ENCODE data around the gene MTG1.
"Not testable (repeated sequence)": the region's sequence is repeated elsewhere in the genome, so short reads cannot be mapped to it uniquely, and the experiment has no call there.

Gene MTG1

DNA sequence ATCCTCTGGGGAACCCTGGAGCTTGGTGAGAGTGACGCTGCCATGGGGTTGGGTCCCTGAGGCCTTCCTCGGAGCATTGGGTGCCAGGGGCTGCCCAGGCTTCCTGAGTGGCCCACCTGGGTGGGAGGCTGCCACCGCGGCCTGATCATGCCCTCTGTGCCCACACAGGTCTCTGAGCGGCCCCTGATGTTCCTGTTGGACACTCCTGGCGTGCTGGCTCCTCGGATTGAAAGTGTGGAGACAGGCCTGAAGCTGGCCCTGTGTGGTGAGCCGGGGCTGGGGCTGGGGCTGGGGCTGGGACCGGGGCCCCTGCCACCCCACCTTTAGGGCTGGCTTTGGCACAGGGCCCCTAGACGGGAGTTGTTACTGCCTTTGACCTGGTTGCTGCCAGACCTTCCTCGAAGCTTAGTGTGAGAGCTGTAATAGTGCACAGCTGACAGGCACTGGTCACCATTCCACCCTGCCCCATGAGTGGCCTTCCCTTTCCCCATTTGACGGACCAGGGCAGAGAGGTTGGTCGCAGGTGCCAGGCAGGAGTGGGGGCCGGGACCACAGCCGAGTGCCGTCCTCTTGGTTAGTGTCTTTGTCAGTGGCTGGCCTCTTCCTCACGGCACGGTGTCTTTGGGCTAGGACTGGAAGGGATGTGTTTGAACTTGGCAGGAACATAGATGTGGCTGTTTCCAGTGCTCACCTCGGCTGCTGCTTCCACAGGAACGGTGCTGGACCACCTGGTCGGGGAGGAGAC is 8.2 kb downstream of the MTG1 start:
- no peak for DNase-seq

DNA sequence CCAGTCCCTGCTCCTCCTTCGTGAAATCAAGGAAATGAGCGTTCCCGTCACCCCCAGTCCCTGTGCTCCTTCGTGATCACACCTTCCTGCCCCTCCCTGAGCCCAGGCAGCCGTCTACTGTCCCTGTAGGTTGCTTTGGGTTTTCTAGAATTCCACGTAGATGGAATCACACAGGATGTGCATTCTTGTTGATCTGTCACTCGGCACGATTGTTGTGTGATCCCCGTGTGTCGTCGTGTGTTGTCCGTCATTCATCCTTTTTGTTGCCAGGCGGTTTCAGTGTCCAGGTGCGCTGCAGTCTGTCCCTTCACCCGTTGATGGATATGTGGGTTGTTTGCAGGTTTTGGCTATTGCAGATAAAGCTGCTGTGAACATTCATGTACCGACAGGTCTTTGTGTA is 9.4 kb downstream of the MTG1 start:
- DNase-seq: no peak

DNA sequence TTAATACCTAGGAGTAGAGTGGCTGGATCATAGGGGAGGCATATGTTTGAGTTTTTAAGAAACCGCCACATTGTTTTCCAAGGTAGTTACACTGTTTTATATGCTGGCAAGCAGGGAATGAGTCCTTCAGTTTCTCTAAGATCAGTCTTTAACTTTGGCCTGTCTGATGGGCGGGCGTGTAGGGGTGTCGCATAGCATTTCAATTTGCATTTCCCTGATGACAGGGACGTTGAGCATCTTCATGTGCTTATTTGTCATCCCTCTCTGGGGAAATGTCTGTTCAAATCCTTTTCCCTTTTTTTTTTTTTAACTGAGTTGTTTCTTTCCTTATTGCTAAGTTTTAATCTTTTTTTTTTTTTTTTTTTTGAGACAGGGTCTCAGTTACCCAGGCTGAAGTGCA is 9.8 kb downstream of the MTG1 start:
- no peak for DNase-seq

DNA sequence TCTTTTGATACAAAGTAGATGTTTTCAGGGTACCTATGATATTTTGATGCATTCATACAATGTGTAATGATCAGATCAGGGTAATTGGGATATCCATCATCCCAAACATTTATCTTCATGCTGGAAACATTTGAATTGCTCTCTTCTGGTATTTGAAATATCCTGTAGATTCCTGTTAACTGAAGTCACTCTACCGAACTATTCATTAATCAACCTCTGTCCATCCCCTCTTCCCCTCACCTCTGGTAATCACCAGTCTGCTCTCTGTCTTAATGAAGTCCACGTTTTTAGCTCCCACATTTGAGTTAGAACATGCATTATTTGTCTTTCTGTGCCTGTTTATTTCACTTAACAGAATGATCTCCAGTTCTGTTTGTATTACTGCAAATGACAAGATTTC is 11.3 kb downstream of the MTG1 start:
- no peak for DNase-seq

DNA sequence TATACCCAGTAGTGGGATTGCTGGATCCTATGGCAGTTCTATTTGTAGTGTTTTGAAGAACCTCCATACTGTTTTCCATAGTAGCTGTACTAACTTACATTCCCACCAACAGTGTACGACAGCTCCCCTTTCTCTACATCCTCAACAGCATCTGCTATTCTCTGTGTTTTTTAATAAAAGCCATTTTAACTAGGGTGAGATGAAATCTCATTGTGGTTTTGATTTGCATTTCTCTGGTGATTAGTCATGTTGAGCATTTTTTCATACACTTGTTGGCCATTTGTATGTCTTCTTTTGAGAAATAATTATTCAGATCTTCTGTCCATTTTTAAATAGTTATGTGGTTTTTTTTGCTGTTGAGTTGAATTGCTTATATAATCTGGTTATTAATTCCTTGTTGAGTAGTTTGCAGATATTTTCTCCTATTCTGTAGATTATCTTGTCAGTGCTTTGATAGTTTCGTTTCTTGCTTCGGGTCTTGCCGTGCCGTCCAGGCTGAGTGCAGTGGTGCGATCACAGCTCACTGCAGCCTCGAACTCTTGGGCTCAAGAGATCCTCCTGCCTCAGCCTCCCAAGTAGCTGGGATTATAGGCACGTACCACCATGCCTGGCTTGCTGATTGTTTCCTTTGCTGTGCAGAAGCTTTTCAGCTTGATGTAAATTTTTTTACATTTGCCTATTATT is 12.0 kb downstream of the MTG1 start:
- DNase-seq: no peak

DNA sequence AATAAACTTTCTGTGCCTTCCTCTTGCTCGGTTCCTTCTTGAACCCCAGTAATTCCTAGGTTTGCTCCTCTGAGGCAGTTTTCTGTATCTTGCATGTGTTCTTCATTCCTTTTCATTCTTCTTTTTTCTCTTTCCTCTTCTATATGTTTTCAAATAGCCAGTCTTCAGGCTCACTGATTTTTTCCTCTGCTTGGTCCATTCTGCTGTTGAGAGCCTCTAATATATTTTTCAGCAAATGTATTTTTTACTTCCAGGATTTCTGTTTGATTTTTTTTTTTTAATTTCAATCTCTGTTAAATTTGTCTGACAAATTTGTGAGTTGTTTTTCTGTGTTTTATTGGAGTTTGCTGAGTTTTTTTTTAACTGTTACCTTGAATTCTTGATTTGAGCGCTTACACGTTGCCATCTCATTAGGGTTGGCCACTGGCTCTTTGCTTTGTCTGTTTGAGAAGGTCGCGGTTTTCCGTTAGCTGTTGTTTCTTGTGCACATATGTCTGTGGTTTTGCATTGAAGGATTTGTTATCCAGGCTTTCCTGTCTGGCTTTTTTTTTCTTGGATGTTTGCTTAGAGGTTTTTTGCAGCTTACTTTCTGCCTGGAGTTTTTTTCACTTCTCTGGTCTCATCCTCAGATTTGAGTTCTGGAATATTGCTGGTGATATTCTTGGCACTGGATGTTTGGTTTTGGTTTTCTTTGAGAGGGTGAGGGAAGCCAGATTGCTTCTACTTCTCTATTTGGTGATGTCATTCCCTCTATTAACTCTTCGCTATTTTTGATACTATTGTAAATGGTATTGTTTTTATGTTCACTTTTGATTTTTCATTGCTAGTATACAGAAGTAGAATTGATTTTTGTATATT is 17.8 kb downstream of the MTG1 start:
- no peak for DNase-seq

DNA sequence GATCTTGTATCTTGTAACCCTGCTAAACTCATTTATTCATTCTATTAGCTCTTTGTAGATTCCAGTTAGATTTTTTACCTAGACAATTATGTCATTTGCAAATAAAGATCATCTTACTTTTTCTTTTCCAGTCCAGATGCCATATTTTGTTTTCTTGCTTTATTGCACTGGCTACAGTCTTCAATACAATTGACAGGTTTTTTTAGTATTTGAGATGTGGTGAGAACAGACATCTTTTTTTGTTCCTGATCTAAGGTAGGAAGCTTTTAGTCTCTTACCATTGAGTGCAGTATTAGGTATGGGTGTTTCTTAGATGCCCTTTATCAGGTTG is 18.4 kb downstream of the MTG1 start:
- DNase-seq: no peak

DNA sequence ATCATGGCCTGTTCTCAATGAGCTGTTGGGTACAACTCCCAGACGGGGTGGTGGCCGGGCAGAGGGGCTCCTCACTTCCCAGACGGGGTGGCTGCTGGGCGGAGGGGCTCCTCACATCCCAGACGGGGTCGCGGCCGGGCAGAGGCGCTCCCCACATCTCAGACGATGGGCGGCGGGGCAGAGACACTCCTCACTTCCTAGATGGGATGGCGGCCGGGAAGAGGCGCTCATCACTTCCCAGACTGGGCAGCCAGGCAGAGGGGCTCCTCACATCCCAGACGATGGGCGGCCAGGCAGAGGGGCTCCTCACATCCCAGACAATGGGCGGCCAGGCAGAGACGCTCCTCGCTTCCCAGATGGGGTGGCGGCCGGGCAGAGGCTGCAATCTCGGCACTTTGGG is 20.4 kb downstream of the MTG1 start:
- not testable (repeated sequence) for DNase-seq

DNA sequence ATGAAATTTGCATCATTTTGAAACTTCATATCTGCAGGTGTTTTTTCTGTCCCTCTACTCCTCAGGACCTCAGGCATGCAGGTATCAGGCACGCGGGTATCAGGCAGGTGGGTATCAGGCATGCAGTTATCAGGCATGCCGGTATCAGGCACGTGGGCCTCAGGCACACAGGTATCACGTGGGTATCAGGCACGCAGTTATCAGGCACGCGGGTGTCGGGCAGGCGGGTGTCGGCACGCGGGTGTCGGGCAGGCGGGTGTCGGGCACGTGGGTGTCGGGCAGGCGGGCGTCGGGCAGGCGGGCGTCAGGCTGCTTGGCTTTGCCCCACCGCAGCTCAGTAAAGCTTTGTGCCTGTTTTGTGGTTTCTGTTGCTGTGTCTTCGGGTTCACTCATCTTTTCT is 21.8 kb downstream of the MTG1 start:
- no peak for DNase-seq

DNA sequence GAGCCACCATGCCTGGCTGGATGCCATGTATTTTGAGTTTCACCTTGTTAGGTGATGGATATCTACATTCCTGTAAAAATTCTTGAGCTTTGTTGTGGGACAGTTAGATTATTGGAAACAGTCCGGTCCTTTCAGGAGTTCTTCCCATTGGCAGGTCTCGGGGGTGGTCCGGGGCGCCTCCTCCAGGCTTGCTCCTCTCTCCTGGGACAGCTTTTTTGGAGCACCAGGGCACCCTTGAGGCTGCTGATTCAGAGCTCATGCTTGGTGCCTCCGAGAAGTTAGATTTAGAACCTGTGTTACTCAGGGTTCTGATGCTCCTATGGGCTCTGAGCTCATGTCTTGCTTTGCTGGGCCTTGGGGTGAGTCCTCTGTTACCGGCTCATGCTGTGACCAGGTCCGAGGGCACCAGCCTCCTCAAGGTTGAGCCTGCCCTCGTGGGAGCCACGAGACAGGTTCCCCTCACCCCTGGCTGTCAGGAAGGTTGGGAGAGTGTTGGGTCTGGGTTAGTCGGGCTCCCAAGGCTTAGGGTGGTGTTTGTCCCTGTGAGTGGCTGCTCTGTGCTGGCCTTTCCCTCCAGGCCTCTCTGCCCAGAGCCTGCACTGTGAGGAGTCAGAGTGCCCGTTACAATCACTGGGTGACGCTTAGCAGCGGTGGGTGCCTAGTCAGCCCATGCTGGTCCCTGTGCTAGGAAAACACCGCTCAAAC is 24.5 kb downstream of the MTG1 start:
- no peak for DNase-seq

DNA sequence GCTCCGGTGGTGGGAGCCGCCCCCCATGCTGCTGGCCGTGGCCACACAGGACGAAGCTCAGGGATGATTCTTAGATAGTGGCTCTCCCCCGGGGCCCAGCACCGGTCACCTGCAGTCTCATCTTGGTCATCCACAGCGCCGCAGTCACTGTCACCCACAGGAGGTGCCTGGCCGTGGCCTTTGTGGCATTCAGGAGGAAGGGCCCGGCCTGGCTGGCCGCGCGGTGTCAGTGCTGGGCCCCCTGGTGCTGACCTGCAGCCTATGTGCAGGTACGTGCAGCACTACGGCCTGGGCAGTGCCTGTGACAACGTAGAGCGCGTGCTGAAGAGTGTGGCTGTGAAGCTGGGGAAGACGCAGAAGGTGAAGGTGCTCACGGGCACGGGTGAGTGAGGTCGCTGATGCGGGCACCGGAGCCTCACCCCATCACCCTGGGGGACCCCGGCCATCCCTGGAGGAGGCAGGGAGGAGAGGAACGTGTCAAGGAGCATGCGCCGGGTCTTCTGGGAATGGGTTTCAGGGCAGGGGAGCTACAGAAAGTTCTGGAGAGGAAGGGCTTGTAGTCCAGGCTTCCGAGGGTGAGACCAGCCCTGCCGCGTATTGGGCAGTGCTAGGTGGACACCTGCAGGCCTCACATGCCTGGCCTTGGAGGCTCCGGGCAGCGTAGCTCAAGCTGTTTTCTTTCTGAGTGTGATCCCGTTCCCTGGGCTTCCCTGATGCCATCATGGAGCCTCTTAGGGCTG is 25.4 kb downstream of the MTG1 start:
- no peak for DNase-seq

DNA sequence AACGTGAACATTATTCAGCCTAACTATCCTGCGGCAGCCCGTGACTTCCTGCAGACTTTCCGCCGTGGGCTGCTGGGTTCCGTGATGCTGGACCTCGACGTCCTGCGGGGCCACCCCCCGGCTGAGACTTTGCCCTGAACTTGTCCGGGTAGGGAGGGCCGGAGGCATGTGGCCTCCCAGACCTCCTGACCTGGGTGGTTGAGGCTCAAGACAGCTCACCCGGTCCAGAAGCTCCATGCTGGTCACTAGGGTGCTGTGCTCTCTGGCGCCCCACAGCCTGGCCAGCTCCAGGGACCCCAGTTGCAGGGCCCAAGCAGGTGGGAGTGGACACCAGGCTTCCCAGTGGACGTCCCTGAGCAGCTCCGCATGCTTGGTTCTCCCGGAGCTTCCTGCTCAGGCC is 26.1 kb downstream of the MTG1 start:
- DNase-seq: no peak

DNA sequence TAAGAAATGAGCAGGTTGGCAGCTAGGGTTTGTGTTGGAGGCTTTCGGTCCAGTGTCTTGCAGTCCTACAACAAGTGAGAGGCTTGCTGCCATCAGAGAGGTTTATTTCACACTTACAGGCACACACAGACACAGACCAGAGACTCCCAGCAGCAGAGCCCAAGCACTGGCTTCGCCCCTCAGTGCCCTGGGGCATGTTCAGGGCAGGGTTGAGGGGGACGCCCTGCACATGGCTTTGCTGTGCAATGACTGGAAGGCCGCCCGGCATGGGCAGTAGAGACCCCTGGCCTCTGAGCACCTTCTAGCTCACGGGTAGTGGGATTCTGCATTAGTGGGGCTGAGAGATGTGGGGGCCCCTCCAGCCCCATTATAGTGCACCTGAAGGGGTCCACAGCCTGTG is 26.6 kb downstream of the MTG1 start:
- DNase-seq: no peak

DNA sequence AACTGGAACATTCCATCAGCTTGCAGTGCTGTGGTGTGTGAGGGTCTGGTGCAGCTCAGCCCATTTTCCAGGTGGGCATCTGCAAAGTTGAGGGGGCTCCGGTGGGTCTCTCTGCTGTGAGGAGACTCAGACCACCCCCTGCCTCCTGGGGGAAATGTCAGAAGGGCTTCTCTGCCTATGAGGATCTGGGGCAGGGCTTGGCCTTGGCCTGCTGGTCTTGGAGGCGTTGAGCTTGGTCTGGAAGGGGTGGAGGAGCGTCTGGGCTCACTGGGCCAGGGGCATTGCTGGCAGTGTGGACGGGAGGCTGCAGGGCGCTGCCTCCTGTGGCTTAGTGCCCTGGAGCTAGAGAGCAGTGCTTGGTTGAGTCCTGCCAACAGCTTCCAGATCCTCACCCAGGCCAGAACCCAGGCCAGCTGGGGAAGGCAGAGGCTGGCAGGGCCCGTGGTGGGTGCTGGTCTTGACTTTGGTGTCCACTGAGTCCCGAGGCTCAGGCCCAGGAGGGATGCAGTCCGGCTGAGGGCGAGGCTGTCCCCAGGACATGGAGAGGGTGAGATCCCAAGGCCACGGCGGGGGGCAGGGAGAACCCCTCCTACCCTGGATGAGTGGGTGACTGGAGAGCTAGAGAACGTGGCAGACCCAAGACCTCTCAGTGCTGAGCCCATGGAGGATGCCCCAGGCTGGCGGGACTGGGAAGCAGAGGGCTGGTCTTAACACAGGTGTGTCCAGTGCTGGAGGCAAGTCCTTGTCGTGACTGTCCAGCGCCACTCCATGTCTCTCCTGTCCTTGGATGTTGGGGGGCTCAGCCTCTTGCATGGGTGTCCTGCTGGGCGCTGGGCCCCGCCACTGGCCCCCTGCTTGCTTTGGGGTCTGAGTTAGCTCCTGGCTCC is 27.6 kb downstream of the MTG1 start:
- DNase-seq: no peak

DNA sequence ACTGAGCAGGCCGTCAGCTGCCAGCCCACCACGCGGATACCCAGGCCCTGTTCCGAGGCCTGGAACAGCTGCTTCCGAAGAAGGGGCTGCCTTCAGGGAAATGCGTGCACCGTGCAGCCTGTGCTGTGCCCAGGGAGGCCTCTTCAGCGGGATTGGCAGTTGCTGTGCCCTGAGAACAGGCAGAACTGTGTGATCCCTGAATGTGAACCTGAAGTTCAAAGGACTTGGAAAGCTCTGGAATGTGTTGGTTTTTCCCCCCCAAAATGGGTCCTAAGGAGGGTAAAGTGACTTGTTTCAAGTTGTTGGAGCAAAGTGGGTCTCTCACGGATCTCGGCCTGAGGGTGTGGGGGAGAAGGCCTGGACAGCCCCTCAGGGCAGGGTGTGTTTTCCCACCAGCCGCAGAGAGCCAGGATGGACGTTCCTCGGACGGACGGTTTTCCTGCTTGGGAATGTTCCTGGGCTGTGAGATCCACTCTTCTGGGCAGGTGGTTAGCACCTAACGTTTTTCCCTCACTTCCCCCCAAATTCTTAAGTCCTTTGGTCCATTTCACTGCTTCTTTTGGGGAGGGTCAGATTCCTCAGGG is 28.4 kb downstream of the MTG1 start:
- DNase-seq: no peak

DNA sequence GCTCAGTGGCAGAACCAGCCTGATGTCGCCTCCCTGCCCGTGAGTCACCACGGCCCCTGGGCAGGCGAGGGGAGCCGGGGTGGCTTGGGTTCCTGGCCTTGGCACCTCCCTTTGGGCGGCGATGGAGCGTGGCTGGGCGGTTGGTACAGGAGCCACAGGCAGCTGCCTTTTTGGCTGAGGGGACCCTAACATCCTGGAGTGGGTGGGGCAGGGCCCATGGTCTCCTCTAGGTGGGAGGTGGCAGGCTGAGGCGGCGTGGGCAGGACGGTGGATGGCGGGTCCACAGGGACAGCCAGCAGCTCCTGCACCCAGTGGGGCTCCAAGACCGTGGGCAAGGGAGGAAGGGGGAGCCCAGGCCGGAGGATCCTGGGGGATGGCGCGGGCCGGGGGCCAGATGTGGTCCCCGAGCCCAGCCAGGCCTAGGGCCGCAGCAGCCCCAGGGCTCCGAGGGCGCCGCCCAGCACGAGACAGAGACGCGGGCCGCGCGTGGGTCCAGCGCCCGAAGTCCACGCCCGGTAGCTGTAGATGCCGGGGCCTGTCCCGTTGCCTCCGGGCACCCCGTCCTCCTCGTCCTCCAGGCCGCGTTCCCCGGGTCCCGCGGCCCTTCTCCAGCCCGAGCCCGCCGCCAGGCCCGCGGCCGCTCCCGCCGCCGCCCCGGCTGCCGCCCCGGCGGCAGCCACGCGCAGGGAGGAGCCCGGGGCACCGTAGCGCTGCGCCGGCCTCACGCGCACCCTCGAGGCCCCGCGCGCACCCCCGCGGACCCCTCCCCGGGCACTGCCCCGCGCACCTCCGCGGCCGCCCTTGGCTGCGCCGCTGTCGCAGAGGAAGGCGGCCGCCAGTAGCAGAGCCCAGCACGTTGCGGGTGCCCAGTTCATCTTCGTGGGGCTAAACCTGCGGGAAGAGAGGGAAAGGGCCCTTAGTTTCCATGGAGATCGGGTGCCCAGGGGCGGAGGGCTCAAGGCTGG is 29.1 kb downstream of the MTG1 start:
- DNase-seq: no peak

DNA sequence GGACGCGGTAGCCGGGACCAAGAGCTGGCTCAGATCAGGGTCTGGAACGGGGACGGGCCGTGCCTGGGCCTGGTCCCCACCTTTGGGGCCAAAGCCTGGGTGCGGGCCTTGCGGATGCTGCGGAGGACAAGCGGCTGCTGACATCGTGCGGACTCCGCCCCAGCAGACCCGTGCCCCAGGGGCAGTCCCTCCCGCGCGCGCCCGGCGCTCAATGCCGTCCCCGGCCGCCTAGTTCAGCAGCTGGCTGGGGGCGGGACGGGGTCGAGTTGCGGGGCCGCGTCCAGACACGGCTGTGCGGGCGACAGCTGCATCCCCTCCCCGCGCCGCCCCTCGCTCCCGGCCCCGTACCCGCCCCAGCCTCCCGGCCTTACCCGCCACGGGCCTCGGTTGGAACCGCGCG is 30.1 kb downstream of the MTG1 start:
- DNase-seq: not testable (repeated sequence)

DNA sequence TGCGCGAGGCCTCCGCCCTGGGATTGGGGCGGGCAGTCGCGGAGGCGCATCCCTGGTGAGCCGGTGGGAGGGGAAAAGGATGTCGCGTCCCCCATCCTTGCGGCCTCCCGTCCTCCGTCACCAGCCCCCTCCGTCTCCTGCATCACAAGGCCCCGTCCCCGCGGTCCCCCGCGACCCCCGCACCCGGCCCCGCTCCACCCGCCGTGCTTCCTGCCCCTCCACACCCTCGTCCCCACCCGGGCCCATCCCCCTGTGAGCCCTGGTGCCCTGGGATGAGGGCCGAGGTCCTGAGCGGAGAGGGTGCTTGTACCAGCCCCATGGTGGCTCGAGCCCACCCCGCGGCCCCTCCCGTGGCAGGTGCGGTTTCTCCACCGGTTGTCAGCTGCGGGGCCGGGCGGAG is 30.6 kb downstream of the MTG1 start, which contains the start of gene SPRN:
Gene SPRN, minus strand, starts transcription at position 25 of the 400 bp plus-strand sequence. CDS start 944 bp downstream, outside the sequence.
- DNase-seq: not testable (repeated sequence)

DNA sequence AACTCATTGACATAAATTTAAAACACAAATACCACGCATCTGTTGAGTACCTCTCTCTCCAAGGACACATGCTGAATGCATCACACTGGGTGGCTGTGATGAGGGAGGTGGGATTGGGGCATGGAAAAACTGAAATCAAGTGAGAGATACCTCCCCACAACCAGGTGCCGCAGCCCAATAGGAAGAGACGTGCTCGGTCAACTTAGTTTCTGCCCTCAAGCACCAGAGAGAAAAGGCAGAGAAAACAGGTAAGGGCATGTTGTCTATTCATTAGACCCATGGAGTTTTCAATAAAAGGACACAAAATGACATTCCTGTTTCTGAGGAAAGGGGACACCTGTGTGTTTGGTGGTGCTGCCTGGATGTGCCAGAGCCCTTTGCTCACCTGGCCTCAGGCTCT is 35.6 kb downstream of the MTG1 start:
- DNase-seq: not testable (repeated sequence)

All from stimulated activated CD4-positive, alpha-beta T cell treated with anti-CD3 and anti-CD28 coated beads, Interleukin-4, amount 100 ng/mL, for 4 hours (primary cell).